Occipital lobe (tissue), 2 donors: ENCODE results near the gene MSMP. TPM values are rescaled to one million over a fixed set of nuclear protein-coding genes. Genes with fewer than 3 reads are reported as not detected.

Source experiments
- DNase-seq: peaks from one replicate; lab custom pipeline; 2025; lab: John Stamatoyannopoulos, UW
- total RNA-seq: library from RNA; depleted of rRNA; stranded (reverse); fragments of >200 nt; gene quantifications from one replicate; pipeline ENCODE4 v1.2.3, GENCODE V29; 2014

Gene MSMP
- total RNA-seq = not detected

DNA sequence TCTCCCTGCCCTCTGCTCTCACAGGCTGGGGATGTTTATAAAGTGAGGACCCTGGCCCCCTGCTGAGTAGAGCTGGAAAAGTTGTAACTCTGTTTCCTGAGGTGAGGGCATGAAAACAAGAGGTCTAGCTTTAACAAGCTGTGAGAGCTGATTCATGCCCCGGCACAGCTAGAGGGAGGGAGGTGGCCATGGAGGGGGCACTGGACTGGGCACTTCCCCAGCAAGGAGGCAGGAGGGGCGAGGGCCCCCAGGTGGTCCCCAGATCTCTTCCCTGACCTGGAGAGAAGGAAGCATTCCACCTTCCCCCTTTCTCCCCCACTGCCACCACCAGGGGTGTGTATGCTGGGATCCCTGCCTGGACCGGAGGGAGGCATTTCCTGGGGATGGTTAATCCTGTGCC is at the start of gene MSMP:
Gene MSMP (minus strand): TSS at position 13 of the 400 bp plus-strand sequence. CDS start 147 bp downstream, outside the sequence.
- no peak for DNase-seq

GRCh38 chr9:35801328-35802128 is 47.5 kb upstream of the MSMP start:
- DNase-seq = no peak

- no peak for DNase-seq
These were observed 46.5 kb upstream of the MSMP start for GRCh38 chr9:35800530-35800929.

- DNase-seq = no peak
These were observed 44.7 kb upstream of the MSMP start for GRCh38 chr9:35798658-35799374.

DNA sequence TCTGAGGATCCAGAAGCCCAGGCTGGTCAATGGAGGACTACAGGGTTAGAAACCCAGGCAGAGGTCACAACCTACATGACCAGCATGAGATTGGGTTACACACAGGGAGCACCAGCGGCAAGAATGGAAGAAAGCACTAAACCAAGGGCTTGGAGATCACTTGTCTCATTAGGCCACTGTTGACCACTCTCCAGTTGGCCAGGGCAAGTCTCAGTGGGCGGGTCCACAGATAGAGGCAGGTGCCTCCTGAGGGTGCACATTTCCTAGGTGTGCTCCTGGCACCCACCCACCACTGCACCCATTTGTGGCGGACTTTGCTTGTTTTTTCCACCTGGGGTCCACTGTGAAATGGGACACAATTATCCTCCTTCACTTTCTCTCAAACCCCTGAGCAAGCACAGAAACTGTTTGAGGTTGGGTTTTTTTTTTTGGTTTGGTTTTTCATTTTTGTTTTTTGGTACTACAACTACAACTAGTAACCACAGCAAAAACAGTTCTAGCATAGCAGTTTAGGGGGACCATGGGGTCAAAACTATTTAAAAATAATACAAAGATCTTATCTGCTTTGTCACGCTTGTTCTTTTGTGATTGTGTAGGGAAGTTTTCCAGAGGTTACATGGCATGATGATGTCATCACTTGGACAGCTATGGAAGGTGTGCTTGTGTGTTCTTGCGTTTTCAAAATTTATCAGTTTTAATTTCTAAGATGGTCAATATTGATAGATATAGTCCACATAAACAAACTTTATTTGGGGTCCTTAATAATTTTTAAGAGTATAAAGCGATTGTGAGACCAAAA is 43.4 kb upstream of the MSMP start:
- no peak for DNase-seq

GRCh38 chr9:35795695-35796094 is 41.6 kb upstream of the MSMP start:
- DNase-seq = no peak

GRCh38 chr9:35793461-35793860 is 39.4 kb upstream of the MSMP start:
- no peak for DNase-seq

DNA sequence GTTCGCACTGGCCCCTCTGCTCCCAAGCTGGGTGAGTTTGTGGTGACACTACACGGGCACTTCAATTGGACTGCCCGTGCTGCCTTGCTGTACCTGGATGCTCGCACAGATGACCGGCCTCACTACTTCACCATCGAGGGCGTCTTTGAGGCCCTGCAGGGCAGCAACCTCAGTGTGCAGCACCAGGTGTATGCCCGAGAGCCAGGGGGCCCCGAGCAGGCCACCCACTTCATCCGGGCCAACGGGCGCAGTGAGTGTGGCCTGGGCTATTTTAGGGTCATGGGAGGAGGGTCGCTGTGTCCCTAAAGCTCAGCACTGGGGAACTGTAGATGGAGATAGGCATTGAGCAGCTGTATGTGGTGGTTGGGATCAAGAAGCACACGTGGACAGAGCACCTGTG is 38.8 kb upstream of the MSMP start:
- DNase-seq = no peak

- no peak for DNase-seq
These were observed 38.1 kb upstream of the MSMP start for GRCh38 chr9:35792024-35792813.

DNA sequence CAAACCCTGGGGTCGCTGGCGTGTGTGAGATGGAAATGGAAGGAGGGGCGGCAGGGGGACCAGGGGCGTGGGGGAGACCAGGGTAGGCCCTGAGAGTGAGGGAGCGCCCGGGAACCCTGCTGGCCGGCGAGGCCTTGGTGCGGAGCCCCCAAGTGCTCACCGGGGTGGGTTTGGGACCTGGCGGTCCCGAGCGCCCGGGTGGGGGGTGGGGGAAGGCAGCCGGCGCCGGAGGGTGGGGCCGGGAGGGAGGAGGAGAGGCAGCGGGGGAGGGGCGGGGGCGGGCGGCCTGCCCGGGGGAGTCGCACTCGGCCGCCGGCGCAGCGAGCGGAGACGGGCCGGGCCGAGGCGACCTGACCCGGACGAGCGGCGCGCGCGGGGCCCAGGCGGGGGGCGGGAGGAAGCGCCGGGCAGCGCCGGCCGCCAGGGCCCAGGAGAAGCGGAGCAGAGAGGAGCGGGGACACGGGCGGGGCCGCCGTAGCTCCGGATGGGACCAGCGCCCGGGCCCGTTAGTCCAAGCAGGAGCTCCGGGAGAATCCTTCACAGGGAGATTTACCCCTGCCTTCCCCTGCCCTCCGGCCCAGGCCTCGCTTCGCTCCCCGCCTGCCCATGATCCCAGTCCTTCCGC is 37.3 kb upstream of the MSMP start, which contains the start of gene NPR2:
Gene NPR2 (plus strand): TSS at position 295 of the 625 bp plus-strand sequence. CDS start 818 bp downstream, outside the sequence.
- no peak for DNase-seq

GRCh38 chr9:35790385-35791296 is 36.6 kb upstream of the MSMP start:
- DNase-seq = peak; percentile 75

- DNase-seq = no peak
These were observed 35.9 kb upstream of the MSMP start for GRCh38 chr9:35790025-35790384.

GRCh38 chr9:35789541-35789940 is 35.5 kb upstream of the MSMP start:
- DNase-seq = no peak

GRCh38 chr9:35783418-35783817 is 29.3 kb upstream of the MSMP start:
- no peak for DNase-seq

DNA sequence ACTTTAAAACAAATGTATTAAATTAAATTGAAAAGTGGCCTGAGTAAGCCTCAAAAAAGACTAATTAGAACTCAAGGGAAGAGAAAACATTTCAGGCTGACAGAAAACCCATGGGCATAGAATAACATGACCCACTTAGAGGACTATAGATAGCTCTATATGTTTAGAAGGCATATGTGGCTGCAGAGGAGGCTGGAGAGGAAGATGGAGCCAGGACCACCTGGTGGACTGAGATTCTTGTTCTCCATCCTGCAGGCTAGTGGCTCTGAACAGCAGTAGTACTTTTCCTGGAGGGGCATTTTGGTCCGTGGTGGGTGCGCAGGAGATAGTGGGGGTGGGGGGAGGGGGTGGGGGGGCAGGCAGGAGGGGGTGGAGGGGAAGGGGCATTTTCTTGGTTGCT is 27.0 kb upstream of the MSMP start:
- DNase-seq = no peak

GRCh38 chr9:35778496-35778895 is 24.4 kb upstream of the MSMP start:
- no peak for DNase-seq

DNA sequence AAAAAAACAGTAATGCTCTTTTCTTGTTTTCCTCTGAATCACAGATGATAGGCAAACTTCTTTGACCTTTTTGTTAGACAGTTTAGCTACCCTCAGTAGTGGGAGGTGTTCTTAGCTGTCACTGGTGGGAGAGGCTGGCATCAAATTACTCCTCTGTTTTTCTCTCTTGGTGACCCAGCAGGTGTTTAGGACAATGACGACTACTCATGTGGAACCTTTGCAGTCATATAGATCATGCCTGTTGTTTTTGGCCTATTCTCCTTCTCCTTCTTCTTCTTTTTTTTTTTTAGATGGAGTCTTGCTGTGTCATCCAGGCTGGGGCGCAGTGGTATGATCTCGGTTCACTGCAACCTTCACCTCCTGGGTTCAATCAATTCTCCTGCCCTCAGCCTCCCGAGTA is 21.9 kb upstream of the MSMP start:
- DNase-seq = no peak

GRCh38 chr9:35774907-35775635 is 21.0 kb upstream of the MSMP start:
- DNase-seq = no peak

DNA sequence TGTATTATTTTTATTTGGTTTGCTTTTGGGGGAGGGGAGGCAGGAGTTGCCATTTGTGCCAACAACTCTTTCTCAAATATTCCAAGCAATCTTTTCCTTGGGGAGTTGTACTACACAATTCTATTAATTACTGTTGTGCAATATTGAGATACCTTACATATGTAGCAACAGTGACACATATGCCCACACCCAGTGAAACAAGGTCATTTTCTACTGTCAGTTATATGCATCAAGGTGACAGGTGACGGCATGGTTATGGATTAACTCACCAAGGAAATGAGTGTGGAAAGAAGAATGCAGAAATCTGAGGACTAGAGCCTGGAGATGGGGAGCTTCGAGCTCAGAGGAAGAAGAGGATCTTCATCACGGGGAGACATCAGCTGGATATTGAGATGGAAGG is 17.9 kb upstream of the MSMP start:
- DNase-seq = no peak
